NCI-H2081 (cell line): ENCODE measurements around the gene ARL6IP4.
A peak's percentile ranks its signal among the peaks of the same experiment; 100 is the strongest.

Source experiments
- DNase-seq, 2 experiments: peaks; one replicate each; lab custom pipeline; 2025; lab: John Stamatoyannopoulos, UW

Gene ARL6IP4

DNA sequence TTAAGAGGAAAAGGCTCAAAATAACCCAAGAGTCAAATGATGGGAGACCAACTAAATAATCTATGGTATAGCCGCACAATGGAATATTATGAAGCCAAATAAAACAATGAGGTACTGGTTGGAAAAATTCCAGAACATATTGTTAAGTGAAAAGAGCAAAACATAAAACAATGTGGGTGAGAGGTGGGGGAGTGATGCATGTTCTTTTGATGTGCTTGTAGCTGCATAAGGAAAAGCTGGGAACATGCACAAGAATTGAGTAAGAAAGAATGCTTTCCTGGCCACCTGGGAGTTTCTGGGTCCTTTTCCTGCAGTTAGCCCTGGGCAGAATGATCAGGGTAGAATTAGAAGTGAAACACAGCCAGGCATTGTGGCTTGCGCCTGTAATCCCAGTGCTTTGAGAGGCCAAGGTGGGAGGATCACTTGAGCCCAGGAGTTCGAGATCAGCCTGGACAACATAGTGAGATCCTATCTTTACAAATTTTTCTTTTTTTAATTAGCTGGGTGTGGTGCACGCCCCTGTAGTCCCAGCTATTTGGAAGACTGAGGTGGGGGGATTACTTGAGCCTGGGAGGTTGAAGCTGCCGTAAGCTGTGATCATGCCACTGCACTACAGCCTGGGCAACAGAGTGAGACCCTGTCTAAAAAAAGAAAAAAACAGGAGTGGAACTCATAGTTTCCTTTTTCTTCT, 22.1 kb upstream of the ARL6IP4 start:
- DNase-seq, result no peak

DNA sequence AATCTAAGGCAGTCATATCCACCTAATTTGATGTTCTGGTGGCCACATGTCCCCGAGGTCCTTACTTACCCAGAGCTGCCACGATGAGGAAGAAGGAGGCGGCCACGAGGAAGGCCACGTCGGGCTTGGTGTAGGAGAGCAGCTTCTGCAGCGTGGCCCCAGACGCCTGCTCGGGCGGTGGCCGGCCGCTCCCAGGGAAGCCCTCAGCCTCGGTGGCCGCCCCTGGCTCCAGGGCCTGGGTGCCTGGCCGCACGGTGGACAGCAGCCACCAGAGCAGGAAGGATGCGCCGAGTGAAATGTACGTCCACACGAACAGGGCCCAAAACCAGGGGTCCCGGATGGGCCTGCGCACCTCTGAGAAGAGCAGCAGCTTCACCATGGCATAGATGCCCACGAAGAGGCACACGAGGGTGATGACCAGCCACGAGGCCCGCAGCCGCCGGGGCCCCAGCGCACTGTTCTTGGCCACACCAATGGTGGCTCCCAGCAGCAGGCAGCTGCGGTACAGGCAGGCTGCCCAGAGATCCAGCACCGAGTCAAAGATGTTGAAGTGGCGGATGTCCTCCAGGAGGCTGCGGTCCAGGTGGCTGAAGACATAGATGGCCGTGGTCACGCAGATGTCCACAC, 20.8 kb upstream of the ARL6IP4 start:
- DNase-seq, result no peak

GRCh38 chr12:122960193-122960569, 20.3 kb upstream of the ARL6IP4 start:
- no peak for DNase-seq

GRCh38 chr12:122961531-122962329, 18.8 kb upstream of the ARL6IP4 start:
- DNase-seq, result peak; percentile 9 to 76

DNA sequence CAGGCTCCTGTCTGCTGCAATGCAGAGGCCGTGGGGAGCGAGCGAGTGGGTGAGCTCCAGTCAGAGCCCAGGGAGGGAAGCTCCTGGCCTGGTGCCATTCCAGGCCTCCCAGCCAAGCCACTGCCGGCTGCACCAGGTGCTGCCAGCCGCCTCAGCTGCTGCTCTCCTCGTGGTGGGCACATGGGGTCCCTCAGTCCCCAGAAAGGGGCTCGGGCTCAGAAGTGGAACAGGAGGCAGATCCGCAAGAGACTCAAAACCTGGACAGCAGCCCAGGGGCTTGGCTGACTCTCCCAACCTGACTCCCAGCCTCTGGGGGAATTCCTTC, 16.6 kb upstream of the ARL6IP4 start:
- peak; percentile 55 to 73 for DNase-seq

DNA sequence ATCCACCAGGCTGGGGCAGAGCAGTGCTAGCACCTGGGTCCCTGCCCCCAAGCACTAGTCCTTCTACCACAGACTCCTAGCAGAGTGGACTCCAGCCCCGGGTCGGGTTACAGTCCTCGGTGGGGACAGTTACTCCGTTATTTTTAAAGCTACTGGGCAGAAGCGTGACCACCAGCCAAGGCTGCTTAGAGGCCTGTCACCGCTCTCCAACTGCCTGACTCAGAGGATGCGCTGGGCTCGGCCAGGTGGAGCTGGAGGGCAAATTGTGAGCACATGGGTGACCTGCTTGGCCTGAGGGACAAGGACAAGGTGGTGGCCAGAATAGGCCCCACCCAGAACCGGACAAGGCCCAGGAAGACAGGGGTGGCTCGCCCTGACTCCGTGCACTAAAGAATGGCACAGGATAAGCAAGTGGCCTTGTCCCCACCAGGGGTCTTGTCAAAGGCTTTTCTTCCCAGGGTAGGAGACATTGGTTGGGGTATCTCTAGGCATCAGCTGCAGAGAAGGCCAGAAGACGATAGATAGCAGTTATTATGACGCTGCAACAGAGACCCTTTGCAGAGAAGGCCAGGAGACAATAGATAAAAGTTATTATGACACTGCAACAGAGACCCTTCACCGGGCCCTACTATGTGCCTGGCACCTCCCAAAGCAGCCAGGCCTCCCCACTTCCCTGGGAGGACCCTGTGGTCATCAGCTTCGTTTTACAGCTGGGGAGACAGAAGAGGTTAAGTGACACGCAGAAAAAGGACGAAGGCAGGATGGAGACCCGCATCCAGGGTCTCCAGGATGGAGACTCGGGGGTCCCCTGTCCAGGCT, 15.8 kb upstream of the ARL6IP4 start:
- no peak for DNase-seq

GRCh38 chr12:122965321-122965751, 15.1 kb upstream of the ARL6IP4 start:
- DNase-seq, result peak in 1 of 2 experiments; percentile 32

DNA sequence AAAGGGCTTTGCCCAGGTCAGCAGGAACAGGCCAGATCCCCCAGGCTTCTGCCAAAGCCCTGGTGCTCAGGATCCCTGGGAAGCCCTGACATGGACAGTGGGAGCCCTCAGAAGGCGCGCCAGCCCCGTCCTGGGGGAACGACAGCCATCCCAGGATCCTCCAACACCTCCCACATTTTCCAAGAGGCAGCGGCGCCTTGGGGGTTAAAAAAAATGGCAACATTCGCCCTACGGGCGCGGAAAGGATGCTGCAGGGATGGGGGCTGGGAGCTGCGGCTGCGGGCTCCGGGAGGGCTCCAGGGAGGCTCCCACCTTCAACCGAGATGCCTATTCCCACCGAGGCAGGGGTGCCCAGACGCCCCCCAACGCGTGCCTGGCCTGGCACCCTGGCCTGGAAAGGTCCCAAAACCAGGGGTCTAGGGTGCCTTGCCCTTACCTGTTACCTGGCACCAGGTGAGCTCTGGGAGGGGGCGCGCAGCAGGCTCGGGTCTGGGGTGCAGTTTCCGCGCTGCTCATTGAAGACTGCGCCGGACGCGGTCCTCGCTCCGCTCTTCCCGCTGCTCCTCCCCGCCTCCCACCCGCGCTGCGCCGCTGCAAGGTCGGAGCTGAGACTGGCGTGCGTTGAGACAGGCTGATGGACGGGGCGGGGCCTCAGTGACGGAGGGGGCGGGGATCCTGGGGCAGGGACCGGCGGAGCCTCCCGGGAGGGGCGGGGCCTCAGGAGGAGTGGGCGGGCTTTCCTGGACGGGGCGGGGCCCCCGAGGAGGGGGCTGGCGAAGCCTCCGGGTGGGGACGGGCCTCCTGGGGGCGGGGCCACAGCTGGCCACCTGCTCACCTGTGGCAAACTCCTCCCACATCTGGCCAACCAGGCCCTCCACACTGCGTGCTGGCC, 14.4 kb upstream of the ARL6IP4 start, which contains the start of gene ABCB9:
Gene ABCB9 (minus strand): TSS at position 613 of the 892 bp plus-strand sequence. CDS start 6,228 bp downstream, outside the sequence.
- DNase-seq, result peak; percentile 90 to 94

- DNase-seq, result no peak
Measured at GRCh38 chr12:122966743-122967550, 13.5 kb upstream of the ARL6IP4 start.

DNA sequence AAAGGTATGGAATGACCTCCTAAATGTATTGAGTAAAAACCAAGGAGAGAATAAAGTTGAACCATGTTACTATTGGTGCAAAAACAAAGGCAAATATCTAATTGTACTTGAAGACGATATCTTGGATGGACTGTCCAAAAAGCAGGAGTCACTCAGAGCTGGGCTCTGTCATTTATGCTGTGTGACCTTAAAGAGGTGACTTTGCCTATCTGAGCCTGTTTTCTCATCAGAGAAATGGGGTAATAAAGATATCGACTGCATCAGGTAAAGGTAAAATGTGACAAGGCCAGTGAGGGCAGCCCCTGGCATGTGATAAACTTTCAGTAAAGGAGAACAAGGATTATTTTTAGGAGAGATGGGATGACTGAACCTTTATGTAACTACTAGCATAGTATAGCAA, 12.4 kb upstream of the ARL6IP4 start:
- DNase-seq, result no peak

GRCh38 chr12:122969676-122970075, 10.8 kb upstream of the ARL6IP4 start:
- DNase-seq, result no peak

- peak; percentile 98 for DNase-seq
Measured at GRCh38 chr12:122974274-122974891, 6.1 kb upstream of the ARL6IP4 start.

GRCh38 chr12:122974892-122975789, 5.3 kb upstream of the ARL6IP4 start, which contains the start of gene OGFOD2:
OGFOD2 (plus strand) TSS chr12:122975244; CDS start chr12:122975252, 8 bp downstream.
- peak; percentile 92 to 95 for DNase-seq

GRCh38 chr12:122975790-122976647, 4.5 kb upstream of the ARL6IP4 start:
- DNase-seq, result no peak

GRCh38 chr12:122976648-122976975, 3.9 kb upstream of the ARL6IP4 start:
- DNase-seq, result no peak

DNA sequence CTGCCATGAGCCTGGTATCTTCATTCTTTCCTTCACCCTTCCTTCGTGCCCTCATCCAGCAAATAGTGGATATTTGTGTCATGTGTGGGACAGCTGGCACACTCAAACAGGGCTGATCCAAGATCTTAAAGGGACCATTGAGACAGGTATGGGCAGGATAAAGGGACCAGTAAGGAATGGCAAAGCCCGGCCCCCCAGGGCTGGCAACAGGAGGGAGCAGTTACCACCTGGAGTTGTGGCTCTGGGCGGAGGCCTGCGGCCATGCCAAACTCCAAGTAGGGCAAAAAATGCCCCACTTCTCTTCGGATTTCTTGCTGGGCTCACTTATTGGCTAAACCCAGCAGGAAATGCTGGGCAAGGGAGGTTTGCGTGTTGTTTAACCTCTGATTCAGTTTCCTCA, 3.3 kb upstream of the ARL6IP4 start:
- DNase-seq, result no peak

DNA sequence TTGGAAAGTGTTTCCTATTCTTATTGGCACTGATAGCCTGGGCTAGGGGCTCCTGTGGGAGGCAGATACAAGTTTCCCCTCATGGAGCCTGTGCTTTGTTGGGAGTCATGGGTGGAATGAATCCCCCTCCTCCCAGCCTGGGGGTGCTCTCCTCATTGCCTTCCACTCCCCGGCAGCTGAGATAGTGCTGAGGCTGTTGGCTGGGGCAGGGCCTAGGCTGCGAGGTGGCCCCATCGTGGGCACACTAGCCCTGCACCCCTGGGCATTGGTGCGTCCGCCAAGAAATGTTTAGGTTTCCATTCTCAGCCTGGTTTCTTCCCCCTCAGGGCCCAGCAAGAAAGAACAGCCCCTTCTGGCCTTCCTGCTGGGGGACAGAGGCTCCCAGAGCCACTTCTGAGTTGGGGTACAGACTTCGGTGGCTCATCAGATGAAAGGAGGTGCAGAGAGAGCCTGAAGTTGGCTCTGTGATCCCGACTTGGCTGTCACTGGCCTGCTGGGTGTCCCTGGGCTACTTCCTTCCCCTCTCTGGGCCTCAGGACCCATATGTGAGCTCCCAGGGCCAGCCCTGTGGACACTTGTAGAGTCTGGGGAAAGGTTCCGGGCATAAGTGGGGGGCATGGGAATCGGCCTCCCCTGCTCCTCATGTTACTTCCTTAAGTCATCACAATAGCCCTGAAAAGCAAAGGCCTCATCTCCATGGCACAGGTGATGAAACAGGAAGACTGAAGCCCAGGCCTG, 2.7 kb upstream of the ARL6IP4 start:
- no peak for DNase-seq
